SU-DHL-6 (cell line): ENCODE data around the gene PTPRQ.

ENCODE experiments used
- H2AFZ ChIP-seq: fragments of 200-600 bp; sonication (generic); 2 replicates; pipeline ENCODE4 v1.6.1; 2014; ENCODE audit warnings: low read depth, mild to moderate bottlenecking, moderate library complexity, mixed read lengths, antibody characterized with exemption, low read length; ENCODE audit not compliant: severe bottlenecking
- H3F3A ChIP-seq: fragments of 200-600 bp; shearing (Covaris generic); 2 replicates; pipeline ENCODE4 v1.6.0; 2016; ENCODE audit warnings: antibody characterized with exemption, mild to moderate bottlenecking; ENCODE audit not compliant: insufficient read depth
- H3K27ac ChIP-seq: fragments of 200-600 bp; sonication (generic); 2 replicates; pipeline ENCODE4 v1.5.1; 2016; ENCODE audit warnings: low read depth, mild to moderate bottlenecking, low read length, moderate library complexity, mixed read lengths
- H3K27me3 ChIP-seq: fragments of 200-600 bp; sonication (generic), shearing (Covaris generic); 2 replicates; pipeline ENCODE4 v1.6.0; 2014; ENCODE audit warnings: mild to moderate bottlenecking, low read length
- H3K36me3 ChIP-seq: fragments of 200-600 bp; sonication (generic); 2 replicates; pipeline ENCODE4 v1.6.1; 2014; ENCODE audit warnings: mild to moderate bottlenecking, low read length, mixed read lengths
- H3K4me2 ChIP-seq: fragments of 300-600, 200-600 bp; shearing (Covaris generic), sonication (generic); 2 replicates; pipeline ENCODE4 v1.6.0; 2014; ENCODE audit warnings: low read length, low read depth, mild to moderate bottlenecking; ENCODE audit not compliant: poor library complexity, severe bottlenecking
- H3K4me3 ChIP-seq: fragments of 200-600 bp; sonication (generic); 2 replicates; pipeline ENCODE4 v1.5.1; 2014; ENCODE audit warnings: antibody characterized with exemption, low read length, mild to moderate bottlenecking, mixed read lengths; ENCODE audit not compliant: insufficient read depth, poor library complexity, severe bottlenecking
- H3K79me2 ChIP-seq: fragments of 200-600 bp; sonication (generic); 2 replicates; pipeline ENCODE4 v1.6.1; 2014; ENCODE audit warnings: mild to moderate bottlenecking, low read length, moderate library complexity; ENCODE audit not compliant: insufficient read depth
- H3K9ac ChIP-seq: fragments of 200-600 bp; sonication (generic); 2 replicates; pipeline ENCODE4 v1.7.0; 2014; ENCODE audit warnings: mild to moderate bottlenecking, low read length
- H3K9me2 ChIP-seq: fragments of 200-600 bp; sonication (generic); replicated peaks from 2 replicates; pipeline ENCODE4 v1.6.1; 2014; ENCODE audit warnings: low read length; ENCODE audit not compliant: insufficient read depth
- H3K9me3 ChIP-seq: fragments of 200-600 bp; sonication (generic); 2 replicates; pipeline ENCODE4 v1.6.1; 2014; ENCODE audit warnings: low read length, mixed read lengths; ENCODE audit not compliant: insufficient read depth
- H4K20me1 ChIP-seq: fragments of 200-600 bp; sonication (generic); 2 replicates; pipeline ENCODE4 v1.6.1; 2014; ENCODE audit warnings: low read depth, mild to moderate bottlenecking, antibody characterized with exemption, low read length, moderate library complexity, mixed read lengths
- CTCF ChIP-seq: fragments of 200-600 bp; sonication (generic); IDR thresholded peaks from one replicate; pipeline ENCODE4 v1.5.1; 2017; ENCODE audit warnings: antibody characterized with exemption, mild to moderate bottlenecking, low read length, moderate library complexity; ENCODE audit not compliant: insufficient read depth, poor library complexity, severe bottlenecking
- EZH2phosphoT487 ChIP-seq: fragments of 200-600 bp; sonication (generic), shearing (Covaris generic); conservative IDR thresholded peaks from 2 replicates; pipeline ENCODE4 v1.6.1; 2018; ENCODE audit warnings: mild to moderate bottlenecking, antibody characterized with exemption, low read length, moderate library complexity, mixed read lengths

PTPRQ gene

GRCh38 chr12:80712866-80713265 lies 268.8 kb downstream of the PTPRQ start:
- Histone ChIP-seq H3K9me2 (no peaks in the 10 kb centered on the region), H2AFZ (no peak overlapping the region), H3F3A (no peaks in the 10 kb centered on the region), H3K36me3 (no peaks in the 10 kb centered on the region), H3K4me3 (no peak overlapping the region), H3K9me3 (no peaks in the 10 kb centered on the region), H3K9ac (no peak overlapping the region), H3K27ac (no peak overlapping the region), H3K27me3 (no peaks in the 10 kb centered on the region), H3K4me2 (no peak overlapping the region), H3K79me2 (no peaks in the 10 kb centered on the region), H4K20me1 (no peaks in the 10 kb centered on the region)
- TF ChIP-seq CTCF (no peak), EZH2phosphoT487 (no peak)

GRCh38 chr12:80713419-80713818 lies 269.4 kb downstream of the PTPRQ start:
- no peak overlapping the region for H3K9ac ChIP-seq
- no peaks in the 10 kb centered on the region for H3F3A ChIP-seq
- no peak overlapping the region for H3K4me3 ChIP-seq
- H3K36me3 ChIP-seq, result no peaks in the 10 kb centered on the region
- no peak for TF ChIP-seq CTCF
- no peak for TF ChIP-seq EZH2phosphoT487
- no peaks in the 10 kb centered on the region for H3K9me3 ChIP-seq
- H2AFZ ChIP-seq, result no peak overlapping the region
- no peak overlapping the region for H3K4me2 ChIP-seq
- H3K27ac ChIP-seq, result no peak overlapping the region
- H3K27me3 ChIP-seq, result no peaks in the 10 kb centered on the region
- no peaks in the 10 kb centered on the region for H3K79me2 ChIP-seq
- H4K20me1 ChIP-seq, result no peaks in the 10 kb centered on the region
- no peaks in the 10 kb centered on the region for H3K9me2 ChIP-seq

GRCh38 chr12:80714055-80714454 lies 270.0 kb downstream of the PTPRQ start:
- no peak overlapping the region for H3K4me3 ChIP-seq
- H3K79me2 ChIP-seq, result no peaks in the 10 kb centered on the region
- H3F3A ChIP-seq, result no peaks in the 10 kb centered on the region
- H3K36me3 ChIP-seq, result no peaks in the 10 kb centered on the region
- no peaks in the 10 kb centered on the region for H3K9me3 ChIP-seq
- TF ChIP-seq EZH2phosphoT487 (no peak), CTCF (no peak)
- no peaks in the 10 kb centered on the region for H3K9me2 ChIP-seq
- H3K27me3 ChIP-seq, result no peaks in the 10 kb centered on the region
- no peak overlapping the region for H3K9ac ChIP-seq
- H4K20me1 ChIP-seq, result no peaks in the 10 kb centered on the region
- H3K27ac ChIP-seq, result no peak overlapping the region
- no peak overlapping the region for H2AFZ ChIP-seq
- H3K4me2 ChIP-seq, result no peak overlapping the region

- Histone ChIP-seq H3K27me3 (no peaks in the 10 kb centered on the region), H3K4me2 (no peak overlapping the region)
Observed at GRCh38 chr12:80714846-80715245, 270.8 kb downstream of the PTPRQ start.

More at GRCh38 chr12:80714846-80715245, 270.8 kb downstream of the PTPRQ start:
- H2AFZ ChIP-seq, result no peak overlapping the region
- TF ChIP-seq CTCF (no peak), EZH2phosphoT487 (no peak)
- H3F3A ChIP-seq, result no peaks in the 10 kb centered on the region
- H3K79me2 ChIP-seq, result no peaks in the 10 kb centered on the region
- no peak overlapping the region for H3K9ac ChIP-seq
- H4K20me1 ChIP-seq, result no peaks in the 10 kb centered on the region
- H3K27ac ChIP-seq, result no peak overlapping the region
- H3K4me3 ChIP-seq, result no peak overlapping the region
- no peaks in the 10 kb centered on the region for H3K9me3 ChIP-seq
- no peaks in the 10 kb centered on the region for H3K36me3 ChIP-seq
- H3K9me2 ChIP-seq, result no peaks in the 10 kb centered on the region
